Activated CD4-positive, CD25-positive, alpha-beta regulatory T cell (primary cell): ENCODE results near the gene KRT78.
"Not testable (repeated sequence)": the region's sequence is repeated elsewhere in the genome, so short reads cannot be mapped to it uniquely, and the experiment has no call there.

Experiments
- DNase-seq, 4 experiments: peaks; one replicate each; lab custom pipeline; 2025; lab: John Stamatoyannopoulos, UW

The KRT78 gene

GRCh38 chr12:52848661-52849255 is at the start of gene KRT78:
KRT78 (minus strand) TSS chr12:52848994; CDS start chr12:52848930, 64 bp downstream.
- no peak for DNase-seq

- DNase-seq, result no peak
Measured at GRCh38 chr12:52896190-52897100, 47.7 kb upstream of the KRT78 start.

- DNase-seq, result no peak
Measured at GRCh38 chr12:52895726-52896189, 47.0 kb upstream of the KRT78 start.

GRCh38 chr12:52892974-52893373 is 44.2 kb upstream of the KRT78 start:
- DNase-seq, result no peak

GRCh38 chr12:52892207-52892852 is 43.5 kb upstream of the KRT78 start:
- no peak for DNase-seq

- no peak for DNase-seq
Measured at GRCh38 chr12:52891044-52891443, 42.2 kb upstream of the KRT78 start.

- no peak for DNase-seq
Measured at GRCh38 chr12:52890417-52890816, 41.6 kb upstream of the KRT78 start.

- DNase-seq, result peak; percentile 56 to 76 (median 62)
Measured at GRCh38 chr12:52884526-52885293, 35.9 kb upstream of the KRT78 start.

- DNase-seq, result not testable (repeated sequence)
Measured at GRCh38 chr12:52880499-52880898, 31.7 kb upstream of the KRT78 start.

- peak; percentile 18 to 47 (median 33) for DNase-seq
Measured at GRCh38 chr12:52879394-52880351, 30.9 kb upstream of the KRT78 start.

GRCh38 chr12:52878507-52879393 is 30.0 kb upstream of the KRT78 start:
- no peak for DNase-seq

GRCh38 chr12:52877242-52877641 is 28.4 kb upstream of the KRT78 start:
- no peak for DNase-seq

GRCh38 chr12:52876372-52876771 is 27.6 kb upstream of the KRT78 start:
- DNase-seq, result no peak

- no peak for DNase-seq
Measured at GRCh38 chr12:52874573-52875435, 26.0 kb upstream of the KRT78 start.

- peak in 3 of 4 experiments; percentile 12 to 15 (median 12) for DNase-seq
Measured at GRCh38 chr12:52873832-52874572, 25.2 kb upstream of the KRT78 start.

GRCh38 chr12:52873513-52873831 is 24.7 kb upstream of the KRT78 start:
- no peak for DNase-seq

- DNase-seq, result no peak
Measured at GRCh38 chr12:52872644-52873389, 24.0 kb upstream of the KRT78 start.
